Measurements from ENCODE around the gene KCNQ1. TPM values are rescaled to one million over a fixed set of nuclear protein-coding genes. Genes with fewer than 3 reads are reported as not detected.

KCNQ1 gene
- total and polyA plus RNA-seq, 9 of the 15 experiments (the other 6 are each of a cell fraction or from before 2014, with no cell fraction given), result 0.44 TPM; not detected in 8

DNA sequence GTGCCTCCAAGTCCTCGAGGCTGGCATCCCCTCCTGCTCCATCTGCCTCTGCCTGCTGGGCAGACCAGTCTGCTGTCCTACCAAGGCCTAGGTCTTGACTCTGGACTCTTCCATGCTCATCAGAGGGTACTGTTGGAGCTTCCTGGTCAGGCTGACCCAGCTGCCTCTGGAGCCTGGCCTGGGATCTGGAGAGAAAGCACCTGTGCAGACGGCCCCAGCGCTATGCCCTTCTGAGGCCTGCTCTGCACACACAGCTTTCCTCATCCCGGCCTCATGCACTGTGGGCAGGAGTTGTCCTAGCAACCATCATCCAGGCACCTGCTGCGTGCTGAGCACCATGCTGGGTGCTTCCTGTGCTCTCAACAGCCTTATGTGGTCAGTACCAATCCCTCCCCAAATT, 369.9 kb downstream of the KCNQ1 start:
- H3K27ac ChIP-seq (ENCODE audit: extremely low read depth, low read depth, low read length), result no peak overlapping the region
- H3K4me1 ChIP-seq (replicated peaks in 1 of 2; ENCODE audit: control insufficient read depth in 2 of 2, insufficient read depth in 2 of 2, low read length in 2 of 2), result peaks cover 19 to 30% of the 10 kb centered on the region in 2 experiments
- H3K9ac ChIP-seq (ENCODE audit: insufficient read depth in 1 of 2, low read depth in 2 of 2, low read length in 2 of 2), result no peak overlapping the region
- WGBS (ENCODE audit: insufficient coverage, low coverage, missing lambda C conversion rate), result 8% methylated on average over 5 of the region's 5 CpGs
- H2AFZ ChIP-seq (ENCODE audit: low read depth, low read length), result no peak overlapping the region
- no peak overlapping the region for H3K4me3 ChIP-seq
- in situ Hi-C loops (cut with MboI), result no loop called here
- 0 out of 5 replicates have a peak, but pooled peaks cover 0 to 5% of the 10 kb centered on the region in 2 experiments for H3K27me3 ChIP-seq (ENCODE audit: control insufficient read depth in 2 of 2, insufficient read depth in 2 of 2, low read length in 2 of 2)
- BruUV-seq (replicated peaks), result no TSS peak
- no peaks in the 10 kb centered on the region for H3K9me1 ChIP-seq (ENCODE audit: control insufficient read depth, insufficient read depth, low read length)
- ChIA-PET CTCF (ENCODE audit: low intra/inter-chr PET ratio) (no interaction called here), POLR2A (interaction anchor here (0.5 to 0.9 kb wide), 3 partner anchors 9 to 40 kb away, joined by 3 read pairs; no protein-coding TSS in a partner anchor)
- peaks cover 3% of the 10 kb centered on the region; the same call in 1 of the 2 replicates for H3K9me3 ChIP-seq (replicated peaks; ENCODE audit: control insufficient read depth, insufficient read depth, low read depth, low read length)
- no peak for FAIRE-seq
- H4K20me1 ChIP-seq (replicated peaks; ENCODE audit: control insufficient read depth, insufficient read depth, low read length), result no peaks in the 10 kb centered on the region
- no peak overlapping the region for H3K4me2 ChIP-seq (ENCODE audit: insufficient read depth, low read length)
- no peaks in the 10 kb centered on the region for H3K36me3 ChIP-seq (ENCODE audit: control insufficient read depth, insufficient read depth, low read length)
- no peak for DNase-seq (ENCODE audit: extremely low read depth in 1 of 4, low spot score in 3 of 4)
- H3K79me2 ChIP-seq (ENCODE audit: control insufficient read depth, insufficient read depth, low read length), result no peaks in the 10 kb centered on the region
- ATAC-seq, result no peak
- TF ChIP-seq ZKSCAN3 (CRISPR knock-in tag; IDR thresholded peaks at IDR 0.05) (no peak), NR2C1 (IDR thresholded peaks at IDR 0.05) (no peak), NR2C1 (tag; IDR thresholded peaks at IDR 0.05) (no peak), ARNT (IDR thresholded peaks at IDR 0.05) (no peak)
- intact Hi-C loops (cut with micrococcal nuclease), result no loop called here

DNA sequence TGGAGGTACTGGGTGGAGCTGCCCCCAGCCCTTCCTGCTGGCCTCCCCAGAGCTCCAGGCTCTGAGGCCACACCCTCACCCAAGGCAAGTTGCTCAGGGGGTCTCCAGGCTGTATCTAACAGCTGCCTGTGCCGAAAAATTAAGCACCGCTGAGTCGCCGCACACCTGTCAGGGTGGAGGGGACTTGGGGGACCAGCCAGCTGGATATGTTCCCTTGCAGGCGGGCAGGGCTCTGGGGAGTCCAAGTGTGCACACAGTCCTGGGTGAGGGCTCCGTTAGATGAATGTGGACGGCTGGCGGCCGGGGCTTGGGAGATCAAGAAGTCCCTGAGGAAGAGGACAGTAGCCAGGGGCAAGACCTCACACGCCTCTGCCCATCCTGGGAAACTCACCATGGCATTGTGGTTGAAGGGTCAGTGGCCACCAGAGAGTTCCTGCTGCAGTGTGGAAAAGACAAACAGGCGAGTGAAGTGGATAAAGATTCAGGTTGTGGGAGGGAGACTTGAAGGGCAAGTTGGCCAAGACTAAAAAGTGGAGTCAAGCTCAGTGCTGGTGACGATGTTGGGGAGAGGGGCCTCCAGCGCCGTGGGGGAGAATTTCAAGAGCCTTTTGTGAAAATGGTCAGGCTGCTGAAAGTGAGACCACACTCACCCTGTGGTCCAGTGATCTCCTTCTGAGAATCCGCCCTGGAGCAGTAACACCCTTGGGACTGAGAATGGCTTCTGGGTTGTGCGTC, 371.1 kb downstream of the KCNQ1 start:
- ChIA-PET CTCF (ENCODE audit: low intra/inter-chr PET ratio) (no interaction called here), POLR2A (interaction anchor here (1.0 kb wide), 1 partner anchor 38 kb away, joined by 5 read pairs; no protein-coding TSS in a partner anchor)
- Histone ChIP-seq H3K4me1 (replicated peaks in 1 of 2; ENCODE audit: control insufficient read depth in 2 of 2, insufficient read depth in 2 of 2, low read length in 2 of 2) (peaks cover 19 to 27% of the 10 kb centered on the region in 2 experiments), H3K9me3 (replicated peaks; ENCODE audit: control insufficient read depth, insufficient read depth, low read depth, low read length) (peaks cover 2% of the 10 kb centered on the region; the same call in 1 of the 2 replicates), H2AFZ (ENCODE audit: low read depth, low read length) (no peak overlapping the region), H3K4me2 (ENCODE audit: insufficient read depth, low read length) (no peak overlapping the region), H3K4me3 (no peak overlapping the region), H3K36me3 (ENCODE audit: control insufficient read depth, insufficient read depth, low read length) (no peaks in the 10 kb centered on the region), H3K9ac (ENCODE audit: insufficient read depth in 1 of 2, low read depth in 2 of 2, low read length in 2 of 2) (no peak overlapping the region; a peak in 1 of 4 replicates), H4K20me1 (replicated peaks; ENCODE audit: control insufficient read depth, insufficient read depth, low read length) (no peaks in the 10 kb centered on the region), H3K27ac (ENCODE audit: extremely low read depth, low read depth, low read length) (no peak overlapping the region), H3K27me3 (ENCODE audit: control insufficient read depth in 2 of 2, insufficient read depth in 2 of 2, low read length in 2 of 2) (0 out of 5 replicates have a peak, but pooled peaks cover 0 to 5% of the 10 kb centered on the region in 2 experiments), H3K79me2 (ENCODE audit: control insufficient read depth, insufficient read depth, low read length) (no peaks in the 10 kb centered on the region), H3K9me1 (ENCODE audit: control insufficient read depth, insufficient read depth, low read length) (no peaks in the 10 kb centered on the region)
- BruUV-seq (replicated peaks), result no TSS peak
- DNase-seq (ENCODE audit: extremely low read depth in 1 of 4, low spot score in 3 of 4), result no peak
- intact Hi-C loops (cut with micrococcal nuclease) (no loop called here), in situ Hi-C loops (cut with MboI) (no loop called here)
- no peak for FAIRE-seq
- WGBS (ENCODE audit: insufficient coverage, low coverage, missing lambda C conversion rate), result 22% methylated on average over 16 of the region's 16 CpGs
- ATAC-seq, result no peak
- TF ChIP-seq FOXK1 (CRISPR knock-in tag; IDR thresholded peaks at IDR 0.05; ENCODE audit: borderline replicate concordance) (no peak), ZBTB8A (IDR thresholded peaks at IDR 0.05; ENCODE audit: partially characterized antibody) (no peak), CHD2 (IDR thresholded peaks at IDR 0.05; ENCODE audit: low read depth, low read length) (no peak), CHD4 (IDR thresholded peaks at IDR 0.05; ENCODE audit: insufficient read depth, insufficient replicate concordance, low read depth, low read length, poor library complexity, severe bottlenecking) (no peak), ZFX (CRISPR knock-in tag; IDR thresholded peaks at IDR 0.05) (no peak), HNRNPUL1 (IDR thresholded peaks at IDR 0.05; ENCODE audit: low read length) (no peak)
- TF ChIP-seq, protein P1, sequence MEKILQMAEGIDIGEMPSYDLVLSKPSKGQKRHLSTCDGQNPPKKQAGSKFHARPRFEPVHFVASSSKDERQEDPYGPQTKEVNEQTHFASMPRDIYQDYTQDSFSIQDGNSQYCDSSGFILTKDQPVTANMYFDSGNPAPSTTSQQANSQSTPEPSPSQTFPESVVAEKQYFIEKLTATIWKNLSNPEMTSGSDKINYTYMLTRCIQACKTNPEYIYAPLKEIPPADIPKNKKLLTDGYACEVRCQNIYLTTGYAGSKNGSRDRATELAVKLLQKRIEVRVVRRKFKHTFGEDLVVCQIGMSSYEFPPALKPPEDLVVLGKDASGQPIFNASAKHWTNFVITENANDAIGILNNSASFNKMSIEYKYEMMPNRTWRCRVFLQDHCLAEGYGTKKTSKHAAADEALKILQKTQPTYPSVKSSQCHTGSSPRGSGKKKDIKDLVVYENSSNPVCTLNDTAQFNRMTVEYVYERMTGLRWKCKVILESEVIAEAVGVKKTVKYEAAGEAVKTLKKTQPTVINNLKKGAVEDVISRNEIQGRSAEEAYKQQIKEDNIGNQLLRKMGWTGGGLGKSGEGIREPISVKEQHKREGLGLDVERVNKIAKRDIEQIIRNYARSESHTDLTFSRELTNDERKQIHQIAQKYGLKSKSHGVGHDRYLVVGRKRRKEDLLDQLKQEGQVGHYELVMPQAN (IDR thresholded peaks at IDR 0.05; ENCODE audit: borderline replicate concordance), result no peak
- TF ChIP-seq, protein P2, sequence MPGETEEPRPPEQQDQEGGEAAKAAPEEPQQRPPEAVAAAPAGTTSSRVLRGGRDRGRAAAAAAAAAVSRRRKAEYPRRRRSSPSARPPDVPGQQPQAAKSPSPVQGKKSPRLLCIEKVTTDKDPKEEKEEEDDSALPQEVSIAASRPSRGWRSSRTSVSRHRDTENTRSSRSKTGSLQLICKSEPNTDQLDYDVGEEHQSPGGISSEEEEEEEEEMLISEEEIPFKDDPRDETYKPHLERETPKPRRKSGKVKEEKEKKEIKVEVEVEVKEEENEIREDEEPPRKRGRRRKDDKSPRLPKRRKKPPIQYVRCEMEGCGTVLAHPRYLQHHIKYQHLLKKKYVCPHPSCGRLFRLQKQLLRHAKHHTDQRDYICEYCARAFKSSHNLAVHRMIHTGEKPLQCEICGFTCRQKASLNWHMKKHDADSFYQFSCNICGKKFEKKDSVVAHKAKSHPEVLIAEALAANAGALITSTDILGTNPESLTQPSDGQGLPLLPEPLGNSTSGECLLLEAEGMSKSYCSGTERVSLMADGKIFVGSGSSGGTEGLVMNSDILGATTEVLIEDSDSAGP (CRISPR knock-in tag; IDR thresholded peaks at IDR 0.05), result no peak
